Natural killer cell (primary cell): ENCODE measurements around the gene MASP1. TPM values are rescaled to one million over a fixed set of nuclear protein-coding genes. Genes with fewer than 3 reads are reported as not detected.

ENCODE experiments used
- ATAC-seq, 3 donors: fragments of 150-1000 bp in 2 of 3; fragments of 200-7000 bp in 1 of 3; cut with Tn5 transposase; 1 replicate in 1 of 3; 2 replicates in 2 of 3; pipeline ENCODE4 v1.10.0; 2021; ENCODE audit warnings: mild to moderate bottlenecking in 2 of 3, moderate library complexity in 2 of 3
- DNase-seq, 2 donors: peaks; one replicate each; pipeline versions ENCODE4 v3.0.0 to v3.0.0-alpha.2; 2013 to 2021; ENCODE audit warnings: mixed read lengths in 1 of 2
- H3K27ac ChIP-seq: one replicate; pipeline ENCODE4 v1.5.1; 2013; ENCODE audit warnings: mild to moderate bottlenecking, low read length
- H3K27me3 ChIP-seq: one replicate; pipeline ENCODE4 v1.6.1; 2013; ENCODE audit warnings: low read length; ENCODE audit not compliant: control insufficient read depth, insufficient read depth
- H3K36me3 ChIP-seq: one replicate; pipeline ENCODE4 v1.6.1; 2013; ENCODE audit warnings: low read length; ENCODE audit not compliant: control insufficient read depth, insufficient read depth
- H3K4me1 ChIP-seq: one replicate; pipeline ENCODE4 v1.6.1; 2013; ENCODE audit warnings: low read length; ENCODE audit not compliant: control insufficient read depth, insufficient read depth
- H3K4me3 ChIP-seq: one replicate; pipeline ENCODE4 v1.5.1; 2013; ENCODE audit warnings: low read length
- H3K9me3 ChIP-seq: one replicate; pipeline ENCODE4 v1.6.1; 2013; ENCODE audit warnings: low read length; ENCODE audit not compliant: control insufficient read depth, insufficient read depth
- H3K27ac Mint-ChIP-seq, 2 donors: one replicate each; pipeline ENCODE4 v1.8.0; 2022; ENCODE audit warnings: mild to moderate bottlenecking in 2 of 2, mixed read lengths in 2 of 2, moderate library complexity in 1 of 2
- H3K27me3 Mint-ChIP-seq, 2 donors: one replicate each; pipeline ENCODE4 v1.8.0; 2022; ENCODE audit warnings: low read depth in 2 of 2, mixed read lengths in 2 of 2
- H3K36me3 Mint-ChIP-seq: one replicate; pipeline ENCODE4 v1.8.0; 2022; ENCODE audit warnings: mixed read lengths
- H3K4me1 Mint-ChIP-seq, 2 donors: one replicate each; pipeline ENCODE4 v1.8.0; 2022; ENCODE audit warnings: mixed read lengths in 2 of 2
- H3K4me3 Mint-ChIP-seq: one replicate; pipeline ENCODE4 v1.8.0; 2022; ENCODE audit warnings: mild to moderate bottlenecking, moderate library complexity, mixed read lengths
- H3K9me3 Mint-ChIP-seq, 2 donors: one replicate each; pipeline ENCODE4 v1.8.0; 2022; ENCODE audit warnings: mixed read lengths in 2 of 2
- CTCF ChIP-seq: fragments of 200-600 bp; IDR thresholded peaks from one replicate; pipeline ENCODE4 v1.8.0; 2022; ENCODE audit warnings: antibody characterized with exemption
- WGBS: methylation state at CpG from one replicate; pipeline ENCODE4 v1.1.7; 2013; ENCODE audit warnings: missing lambda C conversion rate; ENCODE audit not compliant: insufficient coverage; 5-methylcytosine and 5-hydroxymethylcytosine counted together
- intact Hi-C: fragments of 100-400 bp; cut with micrococcal nuclease; formaldehyde crosslinking; loops from one replicate; pipeline ENCODE4 v1.14.2; 2022
- total RNA-seq, 4 donors: library from RNA; stranded (reverse); fragments of 120-200 nt in 1 of 4; gene quantifications; one replicate each; pipeline versions ENCODE4 v1.2.3 to v1.2.4, GENCODE V29; 2013 to 2022

The MASP1 gene
- total RNA-seq, 3 donors from 2014 or later (not counting 1 experiment from before 2014, with no cell fraction given): not detected

GRCh38 chr3:187267306-187267705, 24.2 kb downstream of the MASP1 start:
- Histone ChIP-seq H3K36me3 (no peaks in the 10 kb centered on the region), H3K9me3 (peaks cover 2% of the 10 kb centered on the region), H3K27me3 (peaks cover 4% of the 10 kb centered on the region), H3K4me1 (no peaks in the 10 kb centered on the region), H3K27ac (no peak overlapping the region), H3K4me3 (no peak overlapping the region)
- intact Hi-C loops: no loop called here
- TF ChIP-seq CTCF: no peak
- H3K4me1 Mint-ChIP-seq: no peaks in the 10 kb centered on the region
- ATAC-seq (no peak), DNase-seq (no peak)
- no peaks in the 10 kb centered on the region for H3K36me3 Mint-ChIP-seq
- 81% methylated on average over 3 of the region's 3 CpGs for WGBS
- no peaks in the 10 kb centered on the region for H3K9me3 Mint-ChIP-seq
- H3K27ac Mint-ChIP-seq: no peak overlapping the region
- peaks cover 17 to 32% of the 10 kb centered on the region in 2 donors for H3K27me3 Mint-ChIP-seq
- H3K4me3 Mint-ChIP-seq: no peak overlapping the region

GRCh38 chr3:187266691-187267090, 24.8 kb downstream of the MASP1 start:
- no peak overlapping the region for H3K27ac ChIP-seq
- ATAC-seq (no peak), DNase-seq (no peak)
- Mint-ChIP-seq H3K4me1 (no peaks in the 10 kb centered on the region), H3K27me3 (peaks cover 17 to 39% of the 10 kb centered on the region in 2 donors), H3K9me3 (no peaks in the 10 kb centered on the region), H3K27ac (no peak overlapping the region), H3K36me3 (no peaks in the 10 kb centered on the region), H3K4me3 (no peak overlapping the region)
- H3K9me3 ChIP-seq: peaks cover 2% of the 10 kb centered on the region
- H3K27me3 ChIP-seq: peaks cover 4% of the 10 kb centered on the region
- WGBS: 90% methylated on average over 1 of the region's 1 CpG
- H3K36me3 ChIP-seq: no peaks in the 10 kb centered on the region
- no peak for TF ChIP-seq CTCF
- no peaks in the 10 kb centered on the region for H3K4me1 ChIP-seq
- H3K4me3 ChIP-seq: no peak overlapping the region
- intact Hi-C loops: no loop called here

- 21% methylated on average over 2 of the region's 2 CpGs for WGBS
- no peaks in the 10 kb centered on the region for H3K4me1 Mint-ChIP-seq
These were observed 26.0 kb downstream of the MASP1 start for GRCh38 chr3:187265461-187265955.

More at GRCh38 chr3:187265461-187265955, 26.0 kb downstream of the MASP1 start:
- H3K4me3 ChIP-seq: no peak overlapping the region
- H3K9me3 Mint-ChIP-seq: no peaks in the 10 kb centered on the region
- no peaks in the 10 kb centered on the region for H3K36me3 ChIP-seq
- DNase-seq (no peak), ATAC-seq (no peak)
- H3K27ac Mint-ChIP-seq: no peak overlapping the region
- no peak for TF ChIP-seq CTCF
- H3K27ac ChIP-seq: no peak overlapping the region
- intact Hi-C loops: no loop called here
- peaks cover 4% of the 10 kb centered on the region for H3K27me3 ChIP-seq
- no peak overlapping the region for H3K4me3 Mint-ChIP-seq
- H3K27me3 Mint-ChIP-seq: peaks cover 16 to 47% of the 10 kb centered on the region in 2 donors
- H3K36me3 Mint-ChIP-seq: no peaks in the 10 kb centered on the region
- peaks cover 2% of the 10 kb centered on the region for H3K9me3 ChIP-seq
- H3K4me1 ChIP-seq: no peaks in the 10 kb centered on the region
